Liver (tissue), 9 donors: ENCODE measurements around the gene FOCAD. TPM values are rescaled to one million over a fixed set of nuclear protein-coding genes. Genes with fewer than 3 reads are reported as not detected.

Source experiments
- DNase-seq: peaks from one replicate; pipeline ENCODE4 v3.0.0-alpha.2; 2017; ENCODE audit warnings: low spot score
- H3K27ac ChIP-seq, 2 donors: one replicate each; pipeline ENCODE4 v1.7.0; 2013; ENCODE audit warnings: inconsistent platforms in 2 of 2, low read length in 2 of 2, control low read depth in 1 of 2, low read depth in 1 of 2, mild to moderate bottlenecking in 1 of 2
- H3K27me3 ChIP-seq, 4 donors: one replicate each; pipeline versions ENCODE4 v1.6.1 to v1.7.0; 2013; ENCODE audit warnings: low read length in 3 of 4, inconsistent platforms in 1 of 4, mild to moderate bottlenecking in 1 of 4, moderate library complexity in 1 of 4; ENCODE audit not compliant: control insufficient read depth in 4 of 4, insufficient read depth in 4 of 4
- H3K36me3 ChIP-seq, 4 donors: one replicate each; pipeline versions ENCODE4 v1.6.1 to v1.7.0; 2013; ENCODE audit warnings: low read length in 3 of 4, mild to moderate bottlenecking in 3 of 4, low read depth in 1 of 4, moderate library complexity in 1 of 4; ENCODE audit not compliant: control insufficient read depth in 4 of 4, insufficient read depth in 3 of 4
- H3K4me1 ChIP-seq, 4 donors: one replicate each; pipeline versions ENCODE4 v1.6.1 to v1.7.0; 2013; ENCODE audit warnings: low read length in 3 of 4, mild to moderate bottlenecking in 3 of 4, moderate library complexity in 1 of 4; ENCODE audit not compliant: control insufficient read depth in 4 of 4, insufficient read depth in 4 of 4
- H3K4me3 ChIP-seq, 3 donors: one replicate each; pipeline versions ENCODE4 v1.6.1 to v1.7.0; 2013; ENCODE audit warnings: low read length in 3 of 3, control low read depth in 1 of 3, low read depth in 1 of 3, mild to moderate bottlenecking in 1 of 3
- H3K9ac ChIP-seq, 2 donors: one replicate each; pipeline ENCODE4 v1.7.0; 2013; ENCODE audit warnings: low read length in 2 of 2, mild to moderate bottlenecking in 2 of 2, moderate library complexity in 2 of 2, control low read depth in 1 of 2, low read depth in 1 of 2
- H3K9me3 ChIP-seq, 4 donors: one replicate each; pipeline versions ENCODE4 v1.6.1 to v1.7.0; 2013; ENCODE audit warnings: low read length in 3 of 4; ENCODE audit not compliant: control insufficient read depth in 4 of 4
- ATF3 ChIP-seq: IDR thresholded peaks from 2 replicates; pipeline ENCODE4 v1.6.1; 2016; ENCODE audit warnings: antibody characterized with exemption
- EGR1 ChIP-seq, 2 donors: IDR thresholded peaks; 2 replicates each; pipeline ENCODE4 v1.6.1; 2016 to 2018; ENCODE audit warnings: antibody characterized with exemption in 2 of 2, low read depth in 2 of 2
- FOXA1 ChIP-seq: IDR thresholded peaks from 2 replicates; pipeline ENCODE4 v1.6.1; 2016; ENCODE audit warnings: antibody characterized with exemption
- GABPA ChIP-seq, 2 donors: IDR thresholded peaks in 1 of 2; conservative IDR thresholded peaks in 1 of 2; 2 replicates each; pipeline ENCODE4 v1.6.1; 2016; ENCODE audit warnings: antibody characterized with exemption in 2 of 2, mild to moderate bottlenecking in 1 of 2, moderate library complexity in 1 of 2
- HNF4A ChIP-seq, 2 donors: conservative IDR thresholded peaks; 2 replicates each; pipeline ENCODE4 v1.6.1; 2016; ENCODE audit warnings: antibody characterized with exemption in 2 of 2, mild to moderate bottlenecking in 2 of 2
- HNF4G ChIP-seq: IDR thresholded peaks from 2 replicates; pipeline ENCODE4 v1.6.1; 2016; ENCODE audit warnings: antibody characterized with exemption
- JUND ChIP-seq, 2 donors: IDR thresholded peaks; 2 replicates each; pipeline ENCODE4 v1.6.1; 2016; ENCODE audit warnings: antibody characterized with exemption in 2 of 2
- MAX ChIP-seq: IDR thresholded peaks from 2 replicates; pipeline ENCODE4 v1.6.1; 2016; ENCODE audit warnings: antibody characterized with exemption
- NR2F2 ChIP-seq: IDR thresholded peaks from 2 replicates; pipeline ENCODE4 v1.6.1; 2016; ENCODE audit warnings: antibody characterized with exemption
- RAD21 ChIP-seq, 2 donors: IDR thresholded peaks; 2 replicates each; pipeline ENCODE4 v1.6.1; 2016; ENCODE audit warnings: antibody characterized with exemption in 2 of 2, mild to moderate bottlenecking in 2 of 2
- REST ChIP-seq: IDR thresholded peaks from 2 replicates; pipeline ENCODE4 v1.6.1; 2016; ENCODE audit warnings: antibody characterized with exemption, mild to moderate bottlenecking
- RXRA ChIP-seq, 2 donors: IDR thresholded peaks; 2 replicates each; pipeline ENCODE4 v1.6.1; 2017 to 2018; ENCODE audit warnings: antibody characterized with exemption in 2 of 2, mild to moderate bottlenecking in 1 of 2
- SP1 ChIP-seq: IDR thresholded peaks from 2 replicates; pipeline ENCODE4 v1.6.1; 2018; ENCODE audit warnings: antibody characterized with exemption, mild to moderate bottlenecking
- TAF1 ChIP-seq: conservative IDR thresholded peaks from 2 replicates; pipeline ENCODE4 v1.6.1; 2016; ENCODE audit warnings: antibody characterized with exemption, mild to moderate bottlenecking
- YY1 ChIP-seq: IDR thresholded peaks from 2 replicates; pipeline ENCODE4 v1.6.1; 2016; ENCODE audit warnings: antibody characterized with exemption, mild to moderate bottlenecking
- ZBTB33 ChIP-seq: IDR thresholded peaks from 2 replicates; pipeline ENCODE4 v1.6.1; 2016; ENCODE audit warnings: antibody characterized with exemption
- WGBS: extraction: QIAGEN DNeasy Blood & Tissue Kit; methylation state at CpG from one replicate; pipeline ENCODE4 v1.1.7; 2013; 5-methylcytosine and 5-hydroxymethylcytosine counted together
- polyA plus RNA-seq, 2 donors: library from polyadenylated mRNA; stranded (reverse) in 1 of 2; unstranded in 1 of 2; fragments of 200-250 nt in 1 of 2; fragments of >200 nt in 1 of 2; fragmentation: Nextera tagmentation in 1 of 2; extraction: Ambion mirVana in 1 of 2; gene quantifications; one replicate each; pipeline versions ENCODE4 v1.2.1 to v1.2.3, GENCODE V29; 2013 to 2015
- total RNA-seq, 2 donors: library from RNA; depleted of rRNA; stranded (reverse); fragments of >200 nt; gene quantifications; one replicate each; pipeline ENCODE4 v1.2.3, GENCODE V29; 2014
- donor health status: healthy.
- donor health status: healthy.
- donor health status: healthy.
- donor health status: healthy.
- donor health status: healthy.

Gene FOCAD
- total and polyA plus RNA-seq, 4 donors: 3.2 to 21.0 (median 10.3) TPM

- WGBS: 97% methylated on average over 3 of the region's 3 CpGs
Measured at GRCh38 chr9:20837166-20837565, 153.1 kb downstream of the FOCAD start.

GRCh38 chr9:20838218-20838617 lies 154.2 kb downstream of the FOCAD start:
- Histone ChIP-seq H3K4me3 (no peak overlapping the region), H3K9ac (no peak overlapping the region), H3K27ac (no peak overlapping the region), H3K36me3 (no peaks in the 10 kb centered on the region), H3K9me3 (peaks cover 0 to 2% (median 0%) of the 10 kb centered on the region in 4 donors), H3K4me1 (peaks cover 0 to 6% (median under 1%) of the 10 kb centered on the region in 4 donors), H3K27me3 (no peaks in the 10 kb centered on the region)
- WGBS: 52% methylated on average over 1 of the region's 1 CpG
- TF ChIP-seq YY1 (no peak), NR2F2 (no peak), TAF1 (no peak), RXRA (IDR thresholded peaks at IDR 0.05) (no peak), HNF4A (conservative IDR thresholded peaks at IDR 0.05) (no peak), SP1 (no peak), HNF4G (no peak), GABPA (IDR thresholded peaks at IDR 0.05 in 1 of 2, conservative IDR thresholded peaks at IDR 0.05 in 1 of 2) (no peak), RAD21 (IDR thresholded peaks at IDR 0.05) (no peak), FOXA1 (no peak), MAX (no peak)
- no peak for DNase-seq

More at GRCh38 chr9:20837166-20837565, 153.1 kb downstream of the FOCAD start:
- peaks cover 0 to 6% (median under 1%) of the 10 kb centered on the region in 4 donors for H3K4me1 ChIP-seq
- H3K4me3 ChIP-seq: no peak overlapping the region
- no peak overlapping the region for H3K27ac ChIP-seq
- no peak for DNase-seq
- no peak for TF ChIP-seq FOXA1
- TF ChIP-seq EGR1 (IDR thresholded peaks at IDR 0.05; ENCODE audit: low read depth in 2 of 2): no peak
- no peak for TF ChIP-seq YY1
- no peak for TF ChIP-seq SP1
- no peak for TF ChIP-seq HNF4A (conservative IDR thresholded peaks at IDR 0.05)
- TF ChIP-seq GABPA (IDR thresholded peaks at IDR 0.05 in 1 of 2, conservative IDR thresholded peaks at IDR 0.05 in 1 of 2): no peak
- TF ChIP-seq HNF4G: no peak
- TF ChIP-seq ZBTB33: no peak
- no peak for TF ChIP-seq NR2F2
- no peak for TF ChIP-seq TAF1
- no peak for TF ChIP-seq ATF3
- no peak for TF ChIP-seq REST
- no peak for TF ChIP-seq RAD21 (IDR thresholded peaks at IDR 0.05)
- TF ChIP-seq JUND (IDR thresholded peaks at IDR 0.05): no peak
- no peak overlapping the region for H3K9ac ChIP-seq
- H3K36me3 ChIP-seq: no peaks in the 10 kb centered on the region
- H3K27me3 ChIP-seq: no peaks in the 10 kb centered on the region
- no peaks in the 10 kb centered on the region for H3K9me3 ChIP-seq
